ENCODE results near the gene ASPN. TPM values are rescaled to one million over a fixed set of nuclear protein-coding genes. Genes with fewer than 3 reads are reported as not detected.

Gene ASPN
- total and polyA plus RNA-seq, 2 experiments from 2014 or later, result 0.82 TPM; not detected in 1

- no peak overlapping the region for H2AFZ ChIP-seq
- ATAC-seq (no peak), DNase-seq (ENCODE audit: low spot score) (no peak)
- H3K4me3 ChIP-seq, result no peak overlapping the region
- H3K36me3 Mint-ChIP-seq (ENCODE audit: low read depth), result no peaks in the 10 kb centered on the region
- no peaks in the 10 kb centered on the region for H3K9me2 ChIP-seq (ENCODE audit: insufficient read depth)
- TF ChIP-seq STAT1 (IDR thresholded peaks at IDR 0.05; ENCODE audit: unreplicated experiment), result no peak
- TF ChIP-seq ETS1 (IDR thresholded peaks at IDR 0.05), result no peak
- no peak for TF ChIP-seq REST (IDR thresholded peaks at IDR 0.05; ENCODE audit: unreplicated experiment)
- no peak for TF ChIP-seq JUNB (IDR thresholded peaks at IDR 0.05; ENCODE audit: unreplicated experiment)
- no peak for TF ChIP-seq EZH2phosphoT487 (IDR thresholded peaks at IDR 0.05; ENCODE audit: unreplicated experiment)
- H3K4me1 ChIP-seq (ENCODE audit: insufficient read depth), result no peaks in the 10 kb centered on the region
- H4K20me1 ChIP-seq (replicated peaks; ENCODE audit: insufficient read depth), result no peaks in the 10 kb centered on the region
- no peak overlapping the region for H3K4me2 ChIP-seq
- H3K79me2 ChIP-seq (replicated peaks; ENCODE audit: insufficient read depth), result no peaks in the 10 kb centered on the region
- no peaks in the 10 kb centered on the region for H3K9me3 Mint-ChIP-seq
- H3K36me3 ChIP-seq (ENCODE audit: insufficient read depth), result no peaks in the 10 kb centered on the region
- H3K27ac ChIP-seq (ENCODE audit: low read depth), result no peak overlapping the region
- H3K27me3 Mint-ChIP-seq (ENCODE audit: insufficient read depth, low read depth, poor library complexity), result no peaks in the 10 kb centered on the region
- no peaks in the 10 kb centered on the region for H3K27me3 ChIP-seq (ENCODE audit: insufficient read depth)
- no peaks in the 10 kb centered on the region for H3F3A ChIP-seq (replicated peaks; ENCODE audit: low read depth)
- no peaks in the 10 kb centered on the region for H3K4me1 Mint-ChIP-seq
- H3K27ac Mint-ChIP-seq, result no peak overlapping the region
- H3K4me3 Mint-ChIP-seq, result no peak overlapping the region
Measured at GRCh38 chr9:92527832-92528521, 45.7 kb upstream of the ASPN start.

- no peaks in the 10 kb centered on the region for H3K36me3 ChIP-seq (ENCODE audit: insufficient read depth)
- H4K20me1 ChIP-seq (replicated peaks; ENCODE audit: insufficient read depth), result no peaks in the 10 kb centered on the region
- Mint-ChIP-seq H3K36me3 (ENCODE audit: low read depth) (no peaks in the 10 kb centered on the region), H3K4me1 (no peaks in the 10 kb centered on the region), H3K27ac (no peak overlapping the region), H3K4me3 (no peak overlapping the region), H3K27me3 (ENCODE audit: insufficient read depth, low read depth, poor library complexity) (no peaks in the 10 kb centered on the region), H3K9me3 (no peaks in the 10 kb centered on the region)
- no peaks in the 10 kb centered on the region for H3K27me3 ChIP-seq (ENCODE audit: insufficient read depth)
- no peaks in the 10 kb centered on the region for H3K4me1 ChIP-seq (ENCODE audit: insufficient read depth)
- no peak for ATAC-seq
- no peaks in the 10 kb centered on the region for H3K79me2 ChIP-seq (replicated peaks; ENCODE audit: insufficient read depth)
- no peak overlapping the region for H2AFZ ChIP-seq
- H3K4me2 ChIP-seq, result no peak overlapping the region
- H3F3A ChIP-seq (replicated peaks; ENCODE audit: low read depth), result no peaks in the 10 kb centered on the region
- no peak overlapping the region for H3K4me3 ChIP-seq
- DNase-seq (ENCODE audit: low spot score), result no peak
- H3K9me2 ChIP-seq (ENCODE audit: insufficient read depth), result no peaks in the 10 kb centered on the region
- no peak overlapping the region for H3K27ac ChIP-seq (ENCODE audit: low read depth)
- TF ChIP-seq ZNF462 (CRISPR knock-in tag; IDR thresholded peaks at IDR 0.05) (no peak), CTCF (conservative IDR thresholded peaks at IDR 0.05; ENCODE audit: low read depth in 2 of 2) (no peak), ZNF114 (CRISPR knock-in tag; IDR thresholded peaks at IDR 0.05) (no peak), POLR2AphosphoS5 (IDR thresholded peaks at IDR 0.05; ENCODE audit: low read depth) (no peak)
Measured at GRCh38 chr9:92527291-92527828, 45.1 kb upstream of the ASPN start.

Data from GM23338 (cell line).